ENCODE data around the gene RTN4R.

- TF ChIP-seq, protein P1, sequence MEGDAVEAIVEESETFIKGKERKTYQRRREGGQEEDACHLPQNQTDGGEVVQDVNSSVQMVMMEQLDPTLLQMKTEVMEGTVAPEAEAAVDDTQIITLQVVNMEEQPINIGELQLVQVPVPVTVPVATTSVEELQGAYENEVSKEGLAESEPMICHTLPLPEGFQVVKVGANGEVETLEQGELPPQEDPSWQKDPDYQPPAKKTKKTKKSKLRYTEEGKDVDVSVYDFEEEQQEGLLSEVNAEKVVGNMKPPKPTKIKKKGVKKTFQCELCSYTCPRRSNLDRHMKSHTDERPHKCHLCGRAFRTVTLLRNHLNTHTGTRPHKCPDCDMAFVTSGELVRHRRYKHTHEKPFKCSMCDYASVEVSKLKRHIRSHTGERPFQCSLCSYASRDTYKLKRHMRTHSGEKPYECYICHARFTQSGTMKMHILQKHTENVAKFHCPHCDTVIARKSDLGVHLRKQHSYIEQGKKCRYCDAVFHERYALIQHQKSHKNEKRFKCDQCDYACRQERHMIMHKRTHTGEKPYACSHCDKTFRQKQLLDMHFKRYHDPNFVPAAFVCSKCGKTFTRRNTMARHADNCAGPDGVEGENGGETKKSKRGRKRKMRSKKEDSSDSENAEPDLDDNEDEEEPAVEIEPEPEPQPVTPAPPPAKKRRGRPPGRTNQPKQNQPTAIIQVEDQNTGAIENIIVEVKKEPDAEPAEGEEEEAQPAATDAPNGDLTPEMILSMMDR (IDR thresholded peaks at IDR 0.05), result no peak
- no peak for TF ChIP-seq POLR2A (IDR thresholded peaks at IDR 0.05)
Observed at GRCh38 chr22:20221421-20222340, 46.4 kb downstream of the RTN4R start.
